ENCODE measurements around the gene FAM193A.

- TF ChIP-seq, protein P1, sequence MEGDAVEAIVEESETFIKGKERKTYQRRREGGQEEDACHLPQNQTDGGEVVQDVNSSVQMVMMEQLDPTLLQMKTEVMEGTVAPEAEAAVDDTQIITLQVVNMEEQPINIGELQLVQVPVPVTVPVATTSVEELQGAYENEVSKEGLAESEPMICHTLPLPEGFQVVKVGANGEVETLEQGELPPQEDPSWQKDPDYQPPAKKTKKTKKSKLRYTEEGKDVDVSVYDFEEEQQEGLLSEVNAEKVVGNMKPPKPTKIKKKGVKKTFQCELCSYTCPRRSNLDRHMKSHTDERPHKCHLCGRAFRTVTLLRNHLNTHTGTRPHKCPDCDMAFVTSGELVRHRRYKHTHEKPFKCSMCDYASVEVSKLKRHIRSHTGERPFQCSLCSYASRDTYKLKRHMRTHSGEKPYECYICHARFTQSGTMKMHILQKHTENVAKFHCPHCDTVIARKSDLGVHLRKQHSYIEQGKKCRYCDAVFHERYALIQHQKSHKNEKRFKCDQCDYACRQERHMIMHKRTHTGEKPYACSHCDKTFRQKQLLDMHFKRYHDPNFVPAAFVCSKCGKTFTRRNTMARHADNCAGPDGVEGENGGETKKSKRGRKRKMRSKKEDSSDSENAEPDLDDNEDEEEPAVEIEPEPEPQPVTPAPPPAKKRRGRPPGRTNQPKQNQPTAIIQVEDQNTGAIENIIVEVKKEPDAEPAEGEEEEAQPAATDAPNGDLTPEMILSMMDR (IDR thresholded peaks at IDR 0.05; ENCODE audit: insufficient read depth, low read depth, low read length) = no peak
- no peak for TF ChIP-seq EZH2 (IDR thresholded peaks at IDR 0.05; ENCODE audit: insufficient read depth, low read length)
Observed at GRCh38 chr4:2651998-2652397, 115.6 kb downstream of the FAM193A start.
